Right renal cortex interstitium (tissue), 3 donors: ENCODE measurements around the gene ZNF391. TPM values are rescaled to one million over a fixed set of nuclear protein-coding genes. Genes with fewer than 3 reads are reported as not detected.
"Not testable (repeated sequence)": the region's sequence is repeated elsewhere in the genome, so short reads cannot be mapped to it uniquely, and the experiment has no call there.

ENCODE experiments used
- DNase-seq, 3 donors: peaks; one replicate each; pipeline ENCODE4 v3.0.0-alpha.2; 2013; ENCODE audit warnings: low read depth in 3 of 3, low spot score in 2 of 3
- polyA plus RNA-seq, 3 donors: library from polyadenylated mRNA; unstranded; fragments of 120-200 nt; gene quantifications; one replicate each; pipeline ENCODE4 v1.2.1, GENCODE V29; 2013; ENCODE audit not compliant: insufficient read length in 3 of 3

The ZNF391 gene
- polyA plus RNA-seq, 3 donors = 10.2 to 12.6 (median 11.1) TPM

DNA sequence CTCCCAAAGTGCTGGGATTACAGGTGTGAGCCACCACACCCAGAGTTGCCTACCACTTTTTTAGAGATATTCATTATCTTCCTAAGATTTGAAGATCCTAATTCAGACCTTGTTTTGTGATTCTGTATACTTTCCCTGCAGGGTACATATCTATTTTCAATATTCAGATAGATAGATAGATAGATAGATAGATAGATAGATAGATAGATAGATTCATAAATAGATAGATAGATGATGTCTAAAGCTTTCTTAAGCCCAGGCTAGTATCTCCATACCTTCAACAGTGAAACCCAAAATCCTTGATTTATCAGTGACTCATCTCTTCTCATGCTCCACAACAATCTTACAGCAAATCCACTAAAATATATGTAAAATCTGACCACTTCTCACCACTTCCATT, 30.8 kb downstream of the ZNF391 start:
- DNase-seq = no peak

DNA sequence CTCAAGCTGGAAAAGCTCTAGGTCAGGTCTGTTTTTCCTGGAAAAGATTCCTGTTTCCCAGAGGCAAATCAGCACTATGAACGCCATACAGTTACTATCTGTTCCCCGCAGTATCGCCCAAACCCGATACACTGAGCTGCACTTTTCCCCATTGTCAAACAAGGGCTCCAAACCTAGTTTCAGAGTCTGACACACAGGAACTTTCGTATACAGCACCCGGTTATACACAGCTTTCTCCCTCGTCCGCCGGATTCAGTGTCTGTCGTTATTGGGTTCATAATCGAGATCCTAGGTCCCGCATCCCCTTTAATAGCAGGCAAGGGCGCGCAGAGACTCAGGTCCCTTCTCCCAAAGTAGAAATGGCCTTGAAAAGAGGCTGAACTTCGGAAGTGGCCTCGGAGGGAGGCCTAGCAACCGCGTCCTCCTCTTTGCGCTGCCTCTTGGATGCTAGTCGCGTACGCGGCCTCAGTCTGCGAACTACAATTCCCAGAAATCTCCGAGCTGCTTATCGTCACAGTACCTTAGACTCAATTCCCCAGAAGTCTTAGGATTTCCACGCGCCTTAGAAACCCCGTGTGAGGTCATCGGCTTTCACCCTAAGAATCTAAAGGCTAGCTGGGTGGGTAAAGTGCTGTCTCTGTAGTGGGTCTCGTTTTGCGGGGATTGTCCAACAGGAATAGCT, 34.2 kb downstream of the ZNF391 start:
- DNase-seq = peak in 2 of 3 donors; percentile 10 to 13

DNA sequence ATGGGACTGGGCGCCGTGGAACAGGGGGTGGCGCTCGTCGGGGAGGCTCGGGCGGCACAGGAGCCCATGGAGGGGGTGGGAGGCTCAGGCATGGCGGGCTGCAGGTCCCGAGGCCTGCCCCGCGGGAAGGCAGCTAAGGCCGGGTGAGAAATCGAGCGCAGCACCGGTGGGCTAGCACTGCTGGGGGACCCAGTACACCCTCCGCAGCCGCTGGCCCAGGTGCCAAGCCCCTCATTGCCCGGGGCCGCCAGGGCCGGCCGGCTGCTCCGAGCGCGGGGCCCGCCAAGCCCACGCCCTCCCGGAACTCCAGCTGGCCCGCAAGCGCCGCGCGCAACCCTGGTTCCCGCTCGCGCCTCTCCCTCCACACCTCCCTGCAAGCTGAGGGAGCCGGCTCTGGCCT, 36.3 kb downstream of the ZNF391 start:
- not testable (repeated sequence) for DNase-seq

DNA sequence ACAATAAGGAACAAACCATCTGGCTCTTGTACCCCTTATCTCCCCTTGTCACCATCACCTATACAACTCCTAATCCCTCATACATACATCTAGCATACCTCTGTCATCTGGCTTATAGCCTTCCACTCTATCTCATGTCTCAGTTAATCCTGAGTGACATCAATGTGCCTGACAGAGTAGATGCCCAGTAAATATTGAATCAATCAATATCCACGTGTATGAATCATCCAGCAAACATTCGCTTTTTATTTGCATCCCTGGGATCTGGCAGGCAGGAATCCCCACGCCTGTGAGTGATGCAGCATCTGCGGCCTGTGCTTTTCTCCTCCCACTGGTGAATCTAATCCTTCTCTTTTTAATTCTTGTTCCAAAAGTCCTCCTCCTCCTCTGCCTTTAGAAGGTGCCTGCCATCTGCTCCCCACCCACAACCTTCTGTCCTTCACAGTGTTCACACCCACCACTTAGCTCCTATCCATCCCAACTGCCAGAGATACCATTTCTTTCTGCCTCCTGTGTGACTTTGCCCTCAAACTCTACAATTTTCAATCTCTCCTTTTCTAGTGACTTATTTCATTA, 37.6 kb downstream of the ZNF391 start:
- no peak for DNase-seq

DNA sequence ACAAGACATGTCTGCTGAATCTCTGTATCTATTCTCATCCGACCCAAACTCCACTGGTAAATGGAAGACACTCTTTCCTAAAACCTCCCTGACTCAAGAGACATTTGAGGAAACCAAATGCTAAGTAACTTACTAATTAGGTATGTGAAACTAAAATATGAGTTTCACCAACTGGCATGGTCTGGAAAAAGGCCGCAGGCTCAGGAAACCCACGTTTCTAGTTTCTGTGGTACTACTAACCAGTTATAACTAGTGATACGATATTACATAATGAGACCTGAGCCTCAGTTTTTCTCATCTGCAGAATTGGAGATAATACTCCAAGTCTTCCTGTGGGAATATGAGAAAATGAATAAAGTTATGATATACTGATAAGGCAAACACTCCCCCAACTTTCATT, 39.9 kb downstream of the ZNF391 start:
- DNase-seq = no peak

DNA sequence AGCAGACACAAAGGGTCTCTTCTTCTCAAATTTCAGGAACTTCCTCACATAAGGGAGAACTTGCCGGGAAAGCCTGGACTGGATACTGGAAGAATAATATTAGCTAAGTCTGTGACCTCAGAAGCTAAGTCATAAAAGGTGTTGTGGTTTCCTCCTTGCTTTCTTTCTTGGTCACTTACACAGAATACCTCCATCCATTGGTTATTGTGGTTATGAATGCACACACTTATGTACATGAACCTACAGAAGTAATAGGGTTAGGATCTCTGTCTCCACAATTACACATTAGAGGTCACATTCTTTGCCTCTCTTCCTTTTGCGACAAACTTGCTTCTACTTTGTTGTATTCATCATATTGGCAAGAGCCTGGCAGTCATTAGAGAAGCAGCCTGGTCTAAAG, 40.4 kb downstream of the ZNF391 start:
- DNase-seq = no peak

DNA sequence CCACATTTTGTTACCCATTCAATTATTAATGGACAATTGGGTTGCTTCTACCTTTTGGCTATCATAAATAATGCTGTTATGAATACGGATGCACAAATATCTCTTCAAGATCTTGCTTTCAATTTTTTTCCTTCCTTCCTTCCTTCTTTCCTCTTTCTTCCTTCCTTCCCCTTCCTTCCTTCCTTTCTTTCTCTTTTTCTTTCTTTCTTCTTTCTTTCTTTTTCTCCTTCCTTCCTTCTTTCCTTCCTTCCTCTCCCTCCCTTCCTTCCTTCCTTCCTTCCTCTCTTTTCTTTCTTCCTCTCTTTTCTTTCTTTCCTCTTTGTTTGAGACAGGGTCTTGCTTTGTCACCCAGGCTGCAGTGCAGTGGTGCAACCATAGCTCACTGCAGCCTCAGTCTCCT, 45.2 kb downstream of the ZNF391 start:
- DNase-seq = no peak

DNA sequence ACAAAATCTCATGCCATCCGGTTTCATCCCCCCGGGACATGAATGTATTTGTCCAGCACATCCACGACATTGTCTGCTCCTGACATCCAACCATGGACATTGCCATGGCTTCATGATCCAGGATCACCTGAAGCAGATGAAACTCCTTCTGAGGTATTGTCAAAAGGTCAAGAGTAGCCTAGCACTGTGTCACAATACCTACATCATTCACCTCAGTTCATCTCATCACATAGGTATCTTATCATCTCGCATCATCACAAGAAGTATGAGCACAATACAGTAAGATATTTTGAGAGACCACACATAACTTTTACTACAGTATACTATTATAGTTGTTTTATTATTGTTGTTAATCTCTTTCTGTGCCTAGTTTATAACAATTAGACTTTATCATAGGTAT, 50.8 kb downstream of the ZNF391 start:
- DNase-seq = no peak

DNA sequence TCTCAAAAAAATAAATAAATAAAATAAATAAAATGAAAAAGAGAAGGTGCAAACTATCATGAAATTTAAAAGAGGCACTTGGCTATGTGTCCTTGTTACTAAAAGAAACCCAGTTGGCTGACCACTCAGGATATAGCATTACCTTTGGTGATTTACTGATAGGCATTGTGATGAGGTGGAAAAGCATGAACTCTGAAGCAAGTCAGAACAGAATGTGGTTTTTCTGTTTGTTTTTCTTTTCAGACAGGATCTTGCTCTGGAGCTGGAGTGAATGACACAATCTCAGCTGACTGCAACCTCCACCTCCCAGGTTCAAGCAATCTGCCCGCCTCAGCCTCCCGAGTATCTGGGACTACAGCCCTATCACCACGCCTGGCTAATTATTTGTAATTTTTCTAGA, 52.4 kb downstream of the ZNF391 start:
- no peak for DNase-seq

DNA sequence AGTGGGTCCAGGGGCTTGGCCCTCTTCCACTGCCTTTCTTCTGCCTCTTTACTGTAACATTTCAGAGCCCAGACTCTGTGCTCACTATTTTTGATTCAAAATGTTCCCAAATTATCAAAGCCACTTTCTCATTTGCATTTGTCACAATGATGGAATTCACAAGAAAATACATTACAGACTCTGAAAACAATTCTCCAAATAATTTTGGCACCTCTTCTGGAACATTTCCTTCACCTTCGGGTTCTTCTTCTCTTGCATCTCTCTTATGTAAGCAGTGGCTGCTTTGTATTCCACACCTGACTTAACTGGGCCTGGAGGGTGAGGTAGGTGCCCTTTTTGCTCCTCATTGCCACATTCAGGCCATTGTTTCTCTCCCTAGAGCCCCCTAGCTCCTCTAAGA, 54.4 kb downstream of the ZNF391 start:
- DNase-seq = no peak

DNA sequence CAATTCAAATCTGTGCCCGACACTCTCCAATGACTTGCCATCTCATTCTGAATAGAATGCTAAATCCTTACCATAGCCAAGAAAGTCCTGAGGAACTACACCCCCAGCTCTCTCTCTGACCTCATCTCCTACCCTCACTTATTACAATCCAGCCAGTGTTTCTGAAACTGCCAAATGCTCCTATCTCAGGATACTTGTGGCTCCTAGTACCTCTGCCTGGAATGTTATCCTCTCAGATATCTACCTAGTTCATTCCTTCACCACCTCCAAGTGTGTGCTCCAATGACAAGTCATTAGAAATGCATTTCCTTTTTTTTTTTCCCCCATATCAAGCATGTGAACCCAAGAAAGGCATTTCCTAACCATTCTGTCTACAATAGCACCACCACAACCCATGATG, 59.9 kb downstream of the ZNF391 start:
- no peak for DNase-seq

DNA sequence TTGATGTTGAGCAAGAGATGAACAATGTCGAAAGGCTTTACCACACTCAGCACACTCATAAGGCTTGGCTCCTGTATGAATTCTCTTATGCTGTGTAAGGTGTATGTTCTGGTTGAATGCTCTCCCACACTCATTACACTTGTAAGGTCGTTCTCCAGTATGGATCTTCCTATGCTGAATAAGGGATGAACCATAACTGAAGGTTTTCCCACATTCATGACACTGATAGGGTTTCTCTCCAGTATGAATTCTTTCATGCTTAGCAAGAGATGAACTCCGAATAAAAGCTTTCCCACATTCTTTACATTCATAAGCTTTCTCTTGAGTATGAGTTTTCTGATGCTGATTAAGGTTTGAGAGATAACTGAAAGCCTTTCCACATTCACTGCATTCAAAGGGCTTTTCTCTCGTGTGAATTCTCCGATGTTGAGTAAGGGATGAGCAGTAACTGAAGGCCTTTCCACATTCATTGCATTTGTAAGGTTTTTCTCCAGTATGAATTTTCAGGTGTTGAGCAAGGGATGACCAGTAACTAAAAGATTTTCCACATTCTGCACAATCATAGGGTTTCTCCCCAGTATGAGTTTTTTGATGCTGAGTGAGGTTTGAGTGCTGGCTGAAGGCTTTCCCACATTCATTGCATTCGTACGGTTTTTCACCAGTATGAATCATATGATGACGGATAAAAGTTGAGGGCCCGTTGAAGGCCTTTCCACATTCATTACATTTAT, 63.3 kb downstream of the ZNF391 start:
- DNase-seq = no peak

DNA sequence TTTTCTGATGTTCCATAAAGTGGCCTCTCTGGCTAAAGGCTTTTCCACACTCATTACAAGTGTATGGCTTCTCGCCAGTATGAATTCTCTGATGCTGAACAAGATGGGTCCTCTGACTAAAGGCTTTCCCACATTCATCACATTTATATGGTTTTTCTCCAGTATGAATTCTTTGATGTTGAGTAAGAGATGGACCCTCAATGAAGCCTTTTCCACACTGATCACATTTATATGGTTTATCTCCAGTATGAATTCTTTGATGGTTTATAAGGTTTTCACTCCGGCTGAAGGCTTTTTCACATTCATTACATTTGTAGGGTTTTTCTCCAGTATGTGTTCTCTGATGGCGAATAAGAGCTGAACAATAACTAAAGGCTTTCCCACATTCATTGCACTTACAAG, 63.9 kb downstream of the ZNF391 start:
- DNase-seq = no peak

Other genes with a start within 250 kb of the ZNF391 start
- gene PRSS16, start 141.1 kb upstream of the ZNF391 start, polyA plus RNA-seq = under 1 TPM; 0.21 to 0.35 (median 0.34) TPM
- gene POM121L2, start 76.5 kb upstream of the ZNF391 start, polyA plus RNA-seq = not detected
- gene ZNF184, start 84.3 kb downstream of the ZNF391 start, polyA plus RNA-seq = 10 to 100 TPM; 19.8 to 22.8 (median 22.1) TPM